CD4-positive, alpha-beta T cell treated with Interleukin-4 for 4 hours (primary cell): ENCODE measurements around the gene FAM111A.
A peak's percentile ranks its signal among the peaks of the same experiment; 100 is the strongest.

Experiments used
- DNase-seq: peaks from one replicate; pipeline ENCODE4 v3.0.0-alpha.2; 2020

The FAM111A gene

GRCh38 chr11:59180168-59180776, 37.6 kb downstream of the FAM111A start:
- DNase-seq, result no peak

GRCh38 chr11:59180907-59181306, 38.3 kb downstream of the FAM111A start:
- no peak for DNase-seq

GRCh38 chr11:59181746-59182456, 39.2 kb downstream of the FAM111A start:
- DNase-seq, result no peak

GRCh38 chr11:59182457-59183151, 39.9 kb downstream of the FAM111A start:
- no peak for DNase-seq

- DNase-seq, result no peak
Observed at GRCh38 chr11:59183771-59184170, 41.1 kb downstream of the FAM111A start.

- DNase-seq, result no peak
Observed at GRCh38 chr11:59184691-59185339, 42.2 kb downstream of the FAM111A start.

- DNase-seq, result no peak
Observed at GRCh38 chr11:59185386-59185945, 42.8 kb downstream of the FAM111A start.

- DNase-seq, result peak; percentile 27
Observed at GRCh38 chr11:59186130-59186594, 43.5 kb downstream of the FAM111A start.

GRCh38 chr11:59187035-59187434, 44.4 kb downstream of the FAM111A start:
- no peak for DNase-seq

- DNase-seq, result no peak
Observed at GRCh38 chr11:59187587-59187986, 44.9 kb downstream of the FAM111A start.

- no peak for DNase-seq
Observed at GRCh38 chr11:59188954-59189353, 46.3 kb downstream of the FAM111A start.

- no peak for DNase-seq
Observed at GRCh38 chr11:59189986-59190385, 47.3 kb downstream of the FAM111A start.

GRCh38 chr11:59191095-59191494, 48.4 kb downstream of the FAM111A start:
- DNase-seq, result no peak

- no peak for DNase-seq
Observed at GRCh38 chr11:59191890-59192289, 49.2 kb downstream of the FAM111A start.

- DNase-seq, result no peak
Observed at GRCh38 chr11:59192446-59193020, 49.9 kb downstream of the FAM111A start.

GRCh38 chr11:59193587-59194130, 51.0 kb downstream of the FAM111A start:
- DNase-seq, result no peak

- DNase-seq, result no peak
Observed at GRCh38 chr11:59195586-59195985, 52.9 kb downstream of the FAM111A start.

GRCh38 chr11:59196777-59197176, 54.1 kb downstream of the FAM111A start:
- no peak for DNase-seq

GRCh38 chr11:59197991-59198390, 55.3 kb downstream of the FAM111A start:
- DNase-seq, result no peak

GRCh38 chr11:59198726-59199125, 56.1 kb downstream of the FAM111A start:
- no peak for DNase-seq

- peak; percentile 19 for DNase-seq
Observed at GRCh38 chr11:59199546-59200422, 57.1 kb downstream of the FAM111A start.

- no peak for DNase-seq
Observed at GRCh38 chr11:59200423-59200746, 57.7 kb downstream of the FAM111A start.
